ENCODE results near the gene LKAAEAR1. TPM values are rescaled to one million over a fixed set of nuclear protein-coding genes. Genes with fewer than 3 reads are reported as not detected.
A peak's percentile ranks its signal among the peaks of the same experiment; 100 is the strongest.

LKAAEAR1 gene
- total and polyA plus RNA-seq, 9 of the 15 experiments (the other 6 are each of a cell fraction or from before 2014, with no cell fraction given) = not detected

- no peak overlapping the region for H2AFZ ChIP-seq (ENCODE audit: low read depth, low read length)
- H3K27me3 ChIP-seq (ENCODE audit: control insufficient read depth in 2 of 2, insufficient read depth in 2 of 2, low read length in 2 of 2) = no peaks in the 10 kb centered on the region
- no peak overlapping the region for H3K4me2 ChIP-seq (ENCODE audit: insufficient read depth, low read length)
- in situ Hi-C loops (cut with MboI) (no loop called here), intact Hi-C loops (cut with micrococcal nuclease) (loop anchor here (5.0 kb wide), 1 partner anchor 75 kb away; the partner anchor contains the start of gene SAMD10)
- H3K9ac ChIP-seq (ENCODE audit: insufficient read depth in 1 of 2, low read depth in 2 of 2, low read length in 2 of 2) = 0 out of 4 replicates have a peak overlapping the region, but pooled peaks of 1 of the 2 experiments have one; percentile 48
- H3K9me1 ChIP-seq (ENCODE audit: control insufficient read depth, insufficient read depth, low read length) = no peaks in the 10 kb centered on the region
- peaks cover 24 to 89% of the 10 kb centered on the region in 2 experiments for H3K4me1 ChIP-seq (replicated peaks in 1 of 2; ENCODE audit: control insufficient read depth in 2 of 2, insufficient read depth in 2 of 2, low read length in 2 of 2)
- WGBS (ENCODE audit: insufficient coverage, low coverage, missing lambda C conversion rate) = 76% methylated on average over 8 of the region's 10 CpGs
- H3K9me3 ChIP-seq (replicated peaks; ENCODE audit: control insufficient read depth, insufficient read depth, low read depth, low read length) = no peaks in the 10 kb centered on the region
- peaks cover 8% of the 10 kb centered on the region; the same call in 1 of the 3 replicates for H3K36me3 ChIP-seq (ENCODE audit: control insufficient read depth, insufficient read depth, low read length)
- H3K4me3 ChIP-seq = no peak overlapping the region
- TF ChIP-seq ZNF23 (CRISPR knock-in tag; IDR thresholded peaks at IDR 0.05) (no peak), ZNF133 (CRISPR knock-in tag; IDR thresholded peaks at IDR 0.05) (no peak), POLR2AphosphoS2 (IDR thresholded peaks at IDR 0.05; ENCODE audit: low read length) (no peak), SLC30A9 (CRISPR knock-in tag; IDR thresholded peaks at IDR 0.05) (no peak)
- ATAC-seq (no peak), FAIRE-seq (no peak), DNase-seq (ENCODE audit: extremely low read depth in 1 of 4, low spot score in 3 of 4) (no peak)
- ChIA-PET CTCF (ENCODE audit: low intra/inter-chr PET ratio) (no interaction called here), POLR2A (interaction anchor here (0.5 to 2.5 kb wide), 4 partner anchors 11 to 603 kb away, joined by 3 to 14 read pairs (median 4); no protein-coding TSS in a partner anchor)
- H4K20me1 ChIP-seq (replicated peaks; ENCODE audit: control insufficient read depth, insufficient read depth, low read length) = no peaks in the 10 kb centered on the region
- peaks cover 12% of the 10 kb centered on the region for H3K79me2 ChIP-seq (ENCODE audit: control insufficient read depth, insufficient read depth, low read length)
- no TSS peak for BruUV-seq (replicated peaks)
- H3K27ac ChIP-seq (ENCODE audit: extremely low read depth, low read depth, low read length) = no peak overlapping the region
Observed at GRCh38 chr20:64052326-64052722, 31.9 kb downstream of the LKAAEAR1 start.

DNA sequence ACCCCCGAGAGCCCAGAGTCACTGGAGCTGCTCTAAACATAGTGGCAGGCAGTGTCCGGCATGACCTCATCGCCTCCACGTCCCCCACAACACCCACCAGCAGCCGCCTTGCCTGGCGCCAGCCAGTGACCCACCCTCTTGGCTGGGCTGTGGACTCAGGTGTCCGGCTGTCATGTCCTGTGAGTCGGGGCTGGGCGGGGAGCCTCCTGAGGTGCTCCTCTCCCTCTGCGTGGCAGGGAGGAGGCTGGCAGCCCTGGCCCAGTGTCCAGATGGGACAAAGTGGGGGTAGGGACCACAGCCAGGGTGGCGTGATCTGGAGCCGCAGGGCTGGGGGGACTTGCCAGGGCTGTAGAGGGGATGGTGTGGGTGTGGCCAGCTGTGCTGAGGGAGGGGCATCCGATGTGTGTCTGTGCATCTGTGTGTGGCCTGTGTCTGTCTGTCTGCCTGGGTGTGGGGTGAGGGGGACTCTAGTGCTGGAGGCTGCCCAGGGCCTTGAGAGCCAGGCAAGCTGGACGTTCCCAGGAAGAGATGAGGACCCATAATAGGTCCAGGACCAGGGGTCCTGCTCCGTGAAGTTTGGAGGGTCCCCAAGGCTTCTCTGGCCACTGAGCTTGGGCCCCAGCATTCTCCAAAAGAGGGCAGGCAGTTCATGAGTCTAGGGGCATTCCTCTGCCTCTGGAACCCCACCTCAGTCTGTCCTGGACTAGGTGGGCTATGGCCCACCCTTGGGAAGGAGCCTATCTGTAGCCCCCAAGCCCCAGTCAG is 32.5 kb downstream of the LKAAEAR1 start:
- TF ChIP-seq EGR1 (conservative IDR thresholded peaks at IDR 0.05) (0 out of 2 replicates have a peak, but pooled peaks have one; percentile 3), ZBTB7A (IDR thresholded peaks at IDR 0.05; ENCODE audit: borderline replicate concordance, control insufficient read depth, low read depth, low read length) (0 out of 2 replicates have a peak, but pooled peaks have one; percentile 2), TCFL5 (CRISPR knock-in tag; conservative IDR thresholded peaks at IDR 0.05) (no peak)
- H3K4me3 ChIP-seq = no peak overlapping the region
- in situ Hi-C loops (cut with MboI) = no loop called here
- no peak overlapping the region for H3K27ac ChIP-seq (ENCODE audit: extremely low read depth, low read depth, low read length)
- 67% methylated on average over 9 of the region's 15 CpGs for whole genome bisulfite sequencing (ENCODE audit: insufficient coverage, low coverage, missing lambda C conversion rate)
- H4K20me1 ChIP-seq (replicated peaks; ENCODE audit: control insufficient read depth, insufficient read depth, low read length) = no peaks in the 10 kb centered on the region
- ChIA-PET POLR2A (interaction anchor here (1.2 to 2.5 kb wide), 3 partner anchors 10 to 14 kb away, joined by 3 to 14 read pairs (median 4); no protein-coding TSS in a partner anchor), CTCF (ENCODE audit: low intra/inter-chr PET ratio) (no interaction called here)
- BruUV-seq (replicated peaks) = no TSS peak
- H3K4me2 ChIP-seq (ENCODE audit: insufficient read depth, low read length) = no peak overlapping the region
- H3K9me3 ChIP-seq (replicated peaks; ENCODE audit: control insufficient read depth, insufficient read depth, low read depth, low read length) = no peaks in the 10 kb centered on the region
- DNase-seq (ENCODE audit: extremely low read depth in 1 of 4, low spot score in 3 of 4) (no peak), FAIRE-seq (no peak), ATAC-seq (no peak)
- intact Hi-C loops (cut with micrococcal nuclease) = loop anchor here (5.0 kb wide), 1 partner anchor 74 kb away; the partner anchor contains the start of gene SAMD10
- peaks cover 12% of the 10 kb centered on the region; the same call in 1 of the 3 replicates for H3K36me3 ChIP-seq (ENCODE audit: control insufficient read depth, insufficient read depth, low read length)
- H3K4me1 ChIP-seq (replicated peaks in 1 of 2; ENCODE audit: control insufficient read depth in 2 of 2, insufficient read depth in 2 of 2, low read length in 2 of 2) = peaks cover 24 to 87% of the 10 kb centered on the region in 2 experiments
- no peaks in the 10 kb centered on the region for H3K27me3 ChIP-seq (ENCODE audit: control insufficient read depth in 2 of 2, insufficient read depth in 2 of 2, low read length in 2 of 2)
- no peaks in the 10 kb centered on the region for H3K9me1 ChIP-seq (ENCODE audit: control insufficient read depth, insufficient read depth, low read length)
- H3K79me2 ChIP-seq (ENCODE audit: control insufficient read depth, insufficient read depth, low read length) = peaks cover 12% of the 10 kb centered on the region
- H3K9ac ChIP-seq (ENCODE audit: insufficient read depth in 1 of 2, low read depth in 2 of 2, low read length in 2 of 2) = peak overlapping the region in 1 of 2 experiments; percentile 88; a peak in 2 of 4 replicates
- no peak overlapping the region for H2AFZ ChIP-seq (ENCODE audit: low read depth, low read length)

All from K562 (cell line).